ENCODE results near the gene PPP1R14C. TPM values are rescaled to one million over a fixed set of nuclear protein-coding genes. Genes with fewer than 3 reads are reported as not detected.

Gene PPP1R14C
- total and polyA plus RNA-seq, 2 donors (not counting 3 experiments of a cell fraction or from before 2014, with no cell fraction given): not detected

GRCh38 chr6:150123645-150124044, 19.2 kb upstream of the PPP1R14C start:
- no peaks in the 10 kb centered on the region for H3K79me2 ChIP-seq (ENCODE audit: control insufficient read depth, insufficient read depth, low read length)
- no peak for TF ChIP-seq POLR2AphosphoS5 (IDR thresholded peaks at IDR 0.05; ENCODE audit: insufficient read depth, low read depth, low read length)
- TF ChIP-seq MAX (IDR thresholded peaks at IDR 0.05; ENCODE audit: insufficient read depth, insufficient read length): no peak
- TF ChIP-seq POLR2A (IDR thresholded peaks at IDR 0.05; ENCODE audit: low read depth, low read length): no peak
- no peak for TF ChIP-seq GATA2 (IDR thresholded peaks at IDR 0.05; ENCODE audit: insufficient read depth, insufficient read length, low read depth, low read length)
- TF ChIP-seq FOS (IDR thresholded peaks at IDR 0.05; ENCODE audit: borderline replicate concordance, insufficient read depth, low read length): no peak
- TF ChIP-seq CTCF (IDR thresholded peaks at IDR 0.05; ENCODE audit: extremely low read depth in 1 of 2, insufficient read depth in 1 of 2, low read depth in 1 of 2, low read length in 2 of 2): no peak
- TF ChIP-seq EZH2 (IDR thresholded peaks at IDR 0.05; ENCODE audit: borderline replicate concordance, low read depth, low read length, severe bottlenecking): no peak
- TF ChIP-seq JUN (IDR thresholded peaks at IDR 0.05; ENCODE audit: borderline replicate concordance, insufficient read depth, insufficient read length, low read depth): no peak
- no peak for TF ChIP-seq MYC (IDR thresholded peaks at IDR 0.05; ENCODE audit: low read depth, low read length)
- no peak overlapping the region for H3K9ac ChIP-seq (replicated peaks; ENCODE audit: extremely low read depth, insufficient read depth, low read length)
- H3K9me1 ChIP-seq (replicated peaks; ENCODE audit: control insufficient read depth, extremely low read depth, insufficient read depth, low read length): no peaks in the 10 kb centered on the region
- DNase-seq (ENCODE audit: low read depth, low spot score) (no peak), FAIRE-seq (no peak)
- no peaks in the 10 kb centered on the region for H3K9me3 ChIP-seq (replicated peaks; ENCODE audit: control insufficient read depth, insufficient read depth, low read length)
- dilution Hi-C loops (cut with MboI; ENCODE audit: extremely low pct_ligation_motif_present, low sequenced_read_pairs) (no loop called here), intact Hi-C loops (cut with micrococcal nuclease) (no loop called here)
- H4K20me1 ChIP-seq (replicated peaks; ENCODE audit: control insufficient read depth, extremely low read depth, insufficient read depth, low read length): no peaks in the 10 kb centered on the region
- ChIA-PET POLR2A (no interaction called here), CTCF (no interaction called here)
- no peak overlapping the region for H3K27ac ChIP-seq (ENCODE audit: insufficient read depth, low read depth, low read length)
- H2AFZ ChIP-seq (ENCODE audit: low read depth, low read length): no peak overlapping the region
- no peak overlapping the region for H3K4me2 ChIP-seq (ENCODE audit: insufficient read depth, low read length)
- H3K4me3 ChIP-seq (replicated peaks in 1 of 3; ENCODE audit: insufficient read depth in 1 of 3, low read depth in 1 of 3, low read length in 3 of 3): no peak overlapping the region
- no peaks in the 10 kb centered on the region for H3K4me1 ChIP-seq (ENCODE audit: control insufficient read depth, extremely low read depth, insufficient read depth, low read length)
- H3K27me3 ChIP-seq (ENCODE audit: control insufficient read depth in 2 of 2, insufficient read depth in 2 of 2, low read length in 2 of 2): no peaks in the 10 kb centered on the region
- BruUV-seq (replicated peaks): no TSS peak
- no peaks in the 10 kb centered on the region for H3K36me3 ChIP-seq (ENCODE audit: control insufficient read depth in 2 of 2, extremely low read depth in 1 of 2, insufficient read depth in 2 of 2, low read length in 2 of 2)

All from endothelial cell of umbilical vein (primary cell).